GM12801 (cell line): ENCODE data around the gene CYB5R3.

ENCODE experiments used
- TF ChIP-seq, protein P1 (sequence below): IDR thresholded peaks from one replicate; pipeline ENCODE4 v1.5.1; 2011; ENCODE audit warnings: control low read depth; ENCODE audit not compliant: insufficient read length; ENCODE audit errors: extremely low read depth

The CYB5R3 gene

DNA sequence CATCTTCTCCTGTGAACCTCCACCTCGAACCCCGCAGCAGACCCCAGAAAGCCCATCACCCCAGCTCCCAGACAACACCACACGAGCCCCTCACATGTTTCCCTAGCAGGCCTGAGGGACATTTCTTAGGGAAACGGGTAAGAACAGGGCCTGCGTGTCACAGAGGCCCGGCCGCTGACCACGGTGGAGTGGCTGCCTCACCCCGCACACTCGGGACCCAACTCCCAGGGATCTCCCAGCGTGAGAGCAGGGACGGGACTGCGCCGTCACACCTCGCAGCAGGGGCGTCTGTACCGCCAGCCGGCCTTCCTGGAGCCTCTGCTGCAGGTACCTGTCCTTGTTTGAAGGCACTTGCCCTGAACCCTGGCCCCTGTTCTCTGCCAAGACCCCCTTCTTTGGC is 19.0 kb downstream of the CYB5R3 start:
- TF ChIP-seq, protein P1, sequence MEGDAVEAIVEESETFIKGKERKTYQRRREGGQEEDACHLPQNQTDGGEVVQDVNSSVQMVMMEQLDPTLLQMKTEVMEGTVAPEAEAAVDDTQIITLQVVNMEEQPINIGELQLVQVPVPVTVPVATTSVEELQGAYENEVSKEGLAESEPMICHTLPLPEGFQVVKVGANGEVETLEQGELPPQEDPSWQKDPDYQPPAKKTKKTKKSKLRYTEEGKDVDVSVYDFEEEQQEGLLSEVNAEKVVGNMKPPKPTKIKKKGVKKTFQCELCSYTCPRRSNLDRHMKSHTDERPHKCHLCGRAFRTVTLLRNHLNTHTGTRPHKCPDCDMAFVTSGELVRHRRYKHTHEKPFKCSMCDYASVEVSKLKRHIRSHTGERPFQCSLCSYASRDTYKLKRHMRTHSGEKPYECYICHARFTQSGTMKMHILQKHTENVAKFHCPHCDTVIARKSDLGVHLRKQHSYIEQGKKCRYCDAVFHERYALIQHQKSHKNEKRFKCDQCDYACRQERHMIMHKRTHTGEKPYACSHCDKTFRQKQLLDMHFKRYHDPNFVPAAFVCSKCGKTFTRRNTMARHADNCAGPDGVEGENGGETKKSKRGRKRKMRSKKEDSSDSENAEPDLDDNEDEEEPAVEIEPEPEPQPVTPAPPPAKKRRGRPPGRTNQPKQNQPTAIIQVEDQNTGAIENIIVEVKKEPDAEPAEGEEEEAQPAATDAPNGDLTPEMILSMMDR = no peak

DNA sequence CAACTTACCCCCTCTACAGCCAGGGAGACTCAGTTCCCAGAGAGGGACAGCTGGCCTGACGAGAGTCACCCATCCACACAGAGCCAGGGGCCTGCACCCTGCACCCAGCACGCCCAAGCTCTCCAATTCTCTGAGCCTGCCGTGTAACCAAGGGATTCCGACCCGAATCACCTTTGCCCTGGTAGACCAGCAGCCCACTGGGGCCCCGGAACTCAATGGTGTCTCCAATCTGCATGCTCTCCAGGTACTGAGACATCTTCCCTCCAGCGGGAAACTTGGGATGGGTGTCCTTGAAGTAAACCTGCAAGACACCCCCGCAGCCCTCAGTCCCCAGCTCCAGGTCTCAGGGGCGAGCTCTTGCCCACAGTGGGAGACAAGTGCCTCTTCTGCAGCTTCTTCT is 21.2 kb downstream of the CYB5R3 start:
- TF ChIP-seq, protein P1 = no peak

DNA sequence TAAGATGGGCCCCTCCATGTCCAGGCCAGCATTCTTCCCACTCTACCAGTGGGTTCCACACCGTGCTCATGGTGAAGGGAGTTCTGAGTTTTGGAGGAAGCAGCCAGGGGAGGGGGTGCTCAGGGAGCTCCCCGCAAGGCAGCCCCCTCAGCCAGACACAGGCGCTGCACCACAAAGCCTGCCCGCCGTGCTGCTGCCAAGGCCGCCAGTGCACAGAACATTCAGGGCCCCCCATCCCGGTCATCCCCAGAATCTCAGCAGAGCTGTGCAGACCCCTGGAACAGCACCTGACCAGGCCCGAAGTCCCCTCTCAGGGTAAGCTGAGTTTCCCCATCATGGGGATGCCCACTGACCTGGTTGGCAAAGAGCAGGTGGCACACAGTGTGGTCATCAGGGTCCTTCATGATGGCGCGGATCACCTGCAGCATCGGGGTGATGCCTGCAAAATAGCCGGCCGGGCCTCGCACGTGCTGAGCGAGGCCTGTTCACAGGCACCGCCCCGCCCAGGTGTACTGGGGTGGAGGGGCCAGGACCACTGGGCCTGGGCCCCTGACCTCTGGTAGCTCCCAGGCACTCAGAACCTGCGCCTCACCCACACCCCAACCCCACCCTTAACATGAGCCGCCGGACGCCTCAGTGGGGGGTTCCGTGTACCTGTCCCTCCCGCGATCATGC is 22.1 kb downstream of the CYB5R3 start:
- TF ChIP-seq, protein P1 = no peak

DNA sequence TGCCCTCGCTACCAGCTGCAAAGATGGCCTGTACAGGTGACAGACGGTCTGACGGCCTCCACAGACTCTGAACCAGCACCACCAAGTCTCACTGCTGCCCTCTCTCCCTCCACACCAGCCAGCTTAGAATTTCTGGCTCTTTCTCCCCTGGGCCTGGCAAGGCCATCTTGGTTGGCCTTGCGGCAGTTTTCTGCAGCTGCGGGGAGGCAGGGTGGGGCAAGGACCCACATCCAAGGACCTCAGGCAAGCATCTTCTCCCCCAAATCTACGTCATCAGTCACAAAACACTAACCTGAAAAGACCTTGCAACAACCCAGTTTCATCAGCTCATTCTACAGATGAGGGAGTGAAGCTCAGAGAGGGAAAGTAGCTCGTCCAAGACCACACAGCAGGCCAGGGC is 22.8 kb downstream of the CYB5R3 start:
- TF ChIP-seq, protein P1 = no peak

DNA sequence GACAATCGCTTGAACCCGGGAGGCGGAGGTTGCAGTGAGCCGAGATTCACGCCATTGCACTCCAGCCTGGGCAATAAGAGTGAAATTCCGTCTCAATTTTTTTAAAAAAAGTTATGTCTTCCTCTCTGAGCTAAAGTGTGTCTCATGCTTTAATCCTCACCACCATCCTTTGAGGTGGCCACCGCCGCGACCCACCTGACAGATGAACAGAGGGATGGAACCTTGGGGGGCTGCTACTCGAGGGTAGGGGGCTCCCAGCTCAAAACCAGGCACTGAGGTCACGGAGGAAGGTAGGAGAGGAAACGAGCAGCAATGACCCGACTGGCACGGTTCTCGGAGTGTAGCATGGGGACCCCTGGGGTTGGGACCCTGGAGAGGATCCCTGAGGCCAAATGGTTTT is 23.8 kb downstream of the CYB5R3 start:
- TF ChIP-seq, protein P1 = no peak

DNA sequence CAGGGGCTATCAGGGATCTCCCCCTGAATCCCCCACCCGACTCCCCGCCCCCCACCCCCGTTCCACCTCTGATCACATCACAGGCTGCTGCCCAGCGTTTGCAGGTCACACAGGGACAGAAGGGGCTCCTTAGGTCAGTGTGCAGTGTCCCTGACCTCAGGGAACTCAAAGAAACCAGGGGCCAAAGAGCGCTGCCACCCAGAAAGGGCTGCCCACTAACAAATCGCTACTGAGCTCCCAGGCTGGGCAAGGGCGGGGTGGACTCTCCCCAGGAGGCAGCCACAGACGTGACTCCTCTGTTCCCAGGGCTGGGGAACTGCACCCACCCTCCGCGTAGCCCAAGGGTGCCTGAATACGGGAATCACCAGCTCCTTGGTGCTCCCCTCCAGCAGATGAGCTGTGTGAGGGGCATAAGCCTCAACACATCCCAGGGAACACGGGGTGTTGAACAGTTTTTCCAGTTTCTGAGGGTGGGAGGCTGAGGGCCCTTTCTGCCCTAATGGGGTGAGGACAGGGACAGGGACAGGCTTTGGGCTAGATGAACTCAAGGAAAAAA is 24.6 kb downstream of the CYB5R3 start:
- TF ChIP-seq, protein P1 = no peak

DNA sequence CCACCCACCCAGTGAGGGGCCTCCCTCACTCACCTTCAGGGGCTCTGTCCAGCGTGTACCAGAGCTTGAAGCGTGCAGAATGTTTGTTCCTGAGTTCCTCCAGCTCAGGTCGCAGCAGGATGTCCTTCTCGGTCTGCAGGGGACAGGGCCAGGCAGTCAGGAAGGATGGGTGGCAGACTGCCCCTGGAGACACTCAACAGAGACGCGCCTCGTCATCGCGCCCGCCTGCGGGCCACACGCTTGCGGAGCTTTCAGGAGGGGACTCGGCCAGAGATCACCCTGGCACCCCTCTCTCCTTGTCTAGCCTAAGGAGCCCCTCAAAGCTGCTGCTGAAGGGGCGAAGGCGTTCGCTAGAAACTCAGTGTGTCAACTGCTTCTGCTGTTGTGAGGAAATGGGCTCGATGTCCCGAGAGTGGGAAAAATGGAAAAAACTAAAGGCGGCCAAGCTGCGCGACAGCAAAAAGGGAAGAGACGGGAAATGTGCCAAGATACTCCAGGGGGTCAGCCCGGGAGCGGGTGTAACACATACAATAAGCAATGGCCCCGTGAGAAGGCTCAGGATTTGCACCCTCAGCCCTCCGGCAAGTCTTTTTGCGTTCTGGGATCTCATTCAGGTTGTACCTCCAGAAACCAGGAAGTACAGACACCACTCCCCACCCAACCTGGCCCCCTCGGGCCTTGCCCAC is 25.3 kb downstream of the CYB5R3 start:
- TF ChIP-seq, protein P1 = no peak
